Activated naive CD4-positive, alpha-beta T cell treated with anti-CD3 and anti-CD28 coated beads, Interleukin-2, amount 50 U/mL, for 72 hours (primary cell): ENCODE results near the gene FBXL7. TPM values are rescaled to one million over a fixed set of nuclear protein-coding genes. Genes with fewer than 3 reads are reported as not detected.
A peak's percentile ranks its signal among the peaks of the same experiment; 100 is the strongest.

Experiments used
- ATAC-seq, 2 donors: fragments of 150-1000 bp; cut with Tn5 transposase; 2 replicates each; pipeline ENCODE4 v1.10.0; 2021; ENCODE audit warnings: mild to moderate bottlenecking in 2 of 2, moderate library complexity in 2 of 2
- DNase-seq, 2 donors: peaks; one replicate each; pipeline ENCODE4 v3.0.0; 2021 to 2022; ENCODE audit warnings: low spot score in 2 of 2
- H3K27ac Mint-ChIP-seq, 2 donors: one replicate each; pipeline ENCODE4 v1.8.0; 2022; ENCODE audit warnings: mild to moderate bottlenecking in 2 of 2, mixed read lengths in 2 of 2
- H3K36me3 Mint-ChIP-seq, 2 donors: one replicate each; pipeline ENCODE4 v1.8.0; 2022; ENCODE audit warnings: mixed read lengths in 2 of 2
- H3K9me3 Mint-ChIP-seq, 2 donors: one replicate each; pipeline ENCODE4 v1.8.0; 2022; ENCODE audit warnings: mixed read lengths in 2 of 2
- total RNA-seq, 2 donors: library from RNA; stranded (reverse); gene quantifications; one replicate each; pipeline ENCODE4 v1.2.3, GENCODE V29; 2022

The FBXL7 gene
- total RNA-seq, 2 donors from 2014 or later, result not detected

DNA sequence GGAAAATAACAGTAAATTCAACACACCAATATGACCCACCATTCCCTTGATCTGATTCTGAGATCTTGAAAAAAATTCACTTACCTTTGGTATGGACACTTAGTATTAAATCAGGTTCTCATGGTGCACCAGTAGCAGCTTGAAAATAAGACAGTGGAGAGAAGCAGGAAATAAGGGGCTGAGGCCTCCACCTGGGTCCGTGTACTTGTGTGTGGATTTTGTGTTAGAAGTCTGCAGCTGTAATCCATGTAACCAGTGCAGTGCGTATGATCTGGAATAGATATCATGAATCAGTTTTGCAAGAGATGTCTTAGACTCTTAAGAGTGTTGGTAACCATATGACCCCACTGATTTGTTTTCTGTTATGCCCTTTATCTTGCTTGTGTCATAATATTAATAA is 107.1 kb downstream of the FBXL7 start:
- Mint-ChIP-seq H3K36me3 (no peaks in the 10 kb centered on the region), H3K9me3 (peaks cover 0 to 14% of the 10 kb centered on the region in 2 donors)
- ATAC-seq, result no peak

GRCh38 chr5:15609076-15609725 is 109.2 kb downstream of the FBXL7 start:
- peaks cover 0 to 17% of the 10 kb centered on the region in 2 donors for H3K9me3 Mint-ChIP-seq
- ATAC-seq, result no peak

More for the DNA sequence above, 107.1 kb downstream of the FBXL7 start:
- DNase-seq, result no peak
- H3K27ac Mint-ChIP-seq, result no peak overlapping the region

DNA sequence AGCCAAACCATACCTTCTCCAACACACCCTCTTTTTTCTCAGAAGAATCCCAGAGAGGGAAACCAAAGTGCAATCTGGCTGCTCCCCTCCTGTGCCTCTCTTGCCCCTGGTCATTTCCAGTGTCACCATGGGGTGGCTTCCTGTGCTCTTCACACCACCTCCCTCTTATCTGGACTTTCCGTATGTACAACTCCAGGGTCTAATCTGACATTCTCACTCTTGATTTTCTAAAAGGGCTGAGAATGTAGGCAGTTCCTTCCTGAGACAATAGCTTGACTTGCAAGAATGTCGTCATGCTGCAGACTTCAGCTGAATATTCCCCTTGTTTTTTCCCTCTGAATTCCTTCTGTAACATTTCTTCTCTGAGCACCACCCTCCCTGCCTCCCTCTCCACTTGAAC is 110.2 kb downstream of the FBXL7 start:
- Mint-ChIP-seq H3K36me3 (no peaks in the 10 kb centered on the region), H3K9me3 (peaks cover 0 to 14% of the 10 kb centered on the region in 2 donors), H3K27ac (no peak overlapping the region)
- ATAC-seq, result no peak
- no peak for DNase-seq

More at GRCh38 chr5:15609076-15609725, 109.2 kb downstream of the FBXL7 start:
- no peak overlapping the region for H3K27ac Mint-ChIP-seq
- no peaks in the 10 kb centered on the region for H3K36me3 Mint-ChIP-seq
- no peak for DNase-seq

- Mint-ChIP-seq H3K27ac (no peak overlapping the region), H3K9me3 (peaks cover 0 to 12% of the 10 kb centered on the region in 2 donors)
Observed at GRCh38 chr5:15611008-15611407, 111.0 kb downstream of the FBXL7 start.

GRCh38 chr5:15612915-15613635 is 113.1 kb downstream of the FBXL7 start:
- no peak for ATAC-seq

More at GRCh38 chr5:15611008-15611407, 111.0 kb downstream of the FBXL7 start:
- ATAC-seq, result no peak
- no peak for DNase-seq
- no peaks in the 10 kb centered on the region for H3K36me3 Mint-ChIP-seq

DNA sequence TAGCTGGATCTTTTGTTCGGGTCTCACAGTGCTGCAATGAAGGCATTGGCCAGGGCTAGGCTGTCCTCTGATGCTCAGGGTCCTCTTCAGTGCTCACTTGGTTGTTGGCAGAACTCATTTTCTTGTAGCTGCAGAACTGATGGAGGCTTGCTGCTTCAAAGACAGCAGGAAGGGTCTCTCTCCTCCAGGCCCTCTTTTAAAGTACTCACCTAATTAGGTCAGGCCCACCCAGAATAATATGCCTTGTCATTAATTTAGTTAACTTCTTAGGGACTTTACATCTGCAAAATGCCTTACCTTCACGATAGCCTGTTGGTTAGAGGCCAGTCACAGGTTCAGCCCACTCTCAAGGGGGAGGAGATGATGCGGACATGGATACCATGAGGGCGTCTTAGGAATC is 114.7 kb downstream of the FBXL7 start:
- no peaks in the 10 kb centered on the region for H3K36me3 Mint-ChIP-seq
- peaks cover 2 to 18% of the 10 kb centered on the region in 2 donors for H3K9me3 Mint-ChIP-seq
- DNase-seq, result no peak
- no peak for ATAC-seq
- H3K27ac Mint-ChIP-seq, result no peak overlapping the region

More at GRCh38 chr5:15612915-15613635, 113.1 kb downstream of the FBXL7 start:
- no peak for DNase-seq
- Mint-ChIP-seq H3K9me3 (peaks cover 0 to 16% of the 10 kb centered on the region in 2 donors), H3K36me3 (no peaks in the 10 kb centered on the region), H3K27ac (peak overlapping the region in 1 of 2 donors; percentile 44)

DNA sequence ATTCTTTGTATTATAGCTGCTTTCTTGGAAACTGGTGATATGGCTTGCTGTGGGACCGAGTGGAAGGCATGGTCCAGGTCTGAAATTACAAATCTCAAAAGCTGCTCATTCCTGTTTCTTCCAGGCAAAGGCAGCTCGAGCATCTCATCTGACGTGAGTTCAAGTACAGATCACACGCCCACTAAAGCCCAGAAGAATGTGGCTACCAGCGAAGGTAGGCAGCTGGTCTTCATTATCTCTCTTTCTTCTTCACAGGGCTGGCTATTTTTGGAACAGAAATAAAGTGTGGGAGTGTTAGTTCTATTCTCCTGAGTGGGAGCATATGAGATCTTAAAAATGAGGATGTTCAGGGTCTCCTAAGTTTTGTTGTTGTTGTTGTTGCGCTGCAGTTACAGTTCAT is 115.9 kb downstream of the FBXL7 start:
- Mint-ChIP-seq H3K9me3 (peaks cover 5 to 16% of the 10 kb centered on the region in 2 donors), H3K27ac (no peak overlapping the region), H3K36me3 (no peaks in the 10 kb centered on the region)
- no peak for ATAC-seq
- DNase-seq, result no peak

DNA sequence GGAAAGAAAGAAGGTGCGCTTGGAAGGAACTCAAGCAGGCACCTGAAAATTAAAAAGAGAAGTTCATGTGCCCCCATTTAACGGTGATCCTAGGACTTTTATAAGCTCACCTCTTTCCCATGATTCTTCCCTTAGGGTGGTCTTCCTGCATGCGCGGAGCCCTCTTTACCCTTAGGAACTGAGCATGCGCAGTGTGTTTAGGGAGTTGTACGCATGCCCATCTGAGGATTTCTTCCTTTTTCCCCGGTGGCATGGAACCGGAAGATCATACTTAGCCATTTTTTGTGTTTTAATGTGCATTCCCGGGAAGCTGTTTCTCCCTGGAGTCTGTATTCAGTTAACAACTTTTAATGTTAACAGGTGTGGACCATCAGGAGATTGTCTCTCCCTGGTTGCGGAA is 119.0 kb downstream of the FBXL7 start:
- ATAC-seq, result no peak
- Mint-ChIP-seq H3K27ac (no peak overlapping the region), H3K9me3 (peaks cover 5 to 8% of the 10 kb centered on the region in 2 donors), H3K36me3 (no peaks in the 10 kb centered on the region)
- DNase-seq, result no peak

GRCh38 chr5:15620501-15620900 is 120.5 kb downstream of the FBXL7 start:
- Mint-ChIP-seq H3K36me3 (no peaks in the 10 kb centered on the region), H3K27ac (no peak overlapping the region), H3K9me3 (peaks cover 5 to 11% of the 10 kb centered on the region in 2 donors)
- ATAC-seq, result no peak
- DNase-seq, result no peak

DNA sequence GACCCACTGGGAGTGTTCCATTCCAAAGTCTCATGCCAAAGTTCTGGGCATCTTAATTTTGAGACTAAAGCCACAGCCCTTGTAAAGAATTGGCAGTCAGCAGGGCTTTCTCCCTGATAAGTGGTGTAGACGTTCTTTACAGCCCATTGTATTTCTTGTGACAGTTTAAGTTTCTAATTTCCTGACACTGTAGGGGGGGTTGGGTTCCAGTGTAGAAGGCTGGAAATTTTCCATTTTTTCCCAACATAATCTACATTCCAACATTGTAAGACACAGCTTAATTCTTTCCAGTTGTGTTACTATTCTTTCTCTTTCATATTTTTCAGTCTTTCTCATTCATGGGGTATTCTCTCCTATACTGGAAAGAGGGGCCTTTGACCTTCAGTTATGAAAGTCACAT is 121.1 kb downstream of the FBXL7 start:
- Mint-ChIP-seq H3K36me3 (no peaks in the 10 kb centered on the region), H3K9me3 (peaks cover 5 to 14% of the 10 kb centered on the region in 2 donors), H3K27ac (no peak overlapping the region)
- no peak for ATAC-seq
- no peak for DNase-seq

DNA sequence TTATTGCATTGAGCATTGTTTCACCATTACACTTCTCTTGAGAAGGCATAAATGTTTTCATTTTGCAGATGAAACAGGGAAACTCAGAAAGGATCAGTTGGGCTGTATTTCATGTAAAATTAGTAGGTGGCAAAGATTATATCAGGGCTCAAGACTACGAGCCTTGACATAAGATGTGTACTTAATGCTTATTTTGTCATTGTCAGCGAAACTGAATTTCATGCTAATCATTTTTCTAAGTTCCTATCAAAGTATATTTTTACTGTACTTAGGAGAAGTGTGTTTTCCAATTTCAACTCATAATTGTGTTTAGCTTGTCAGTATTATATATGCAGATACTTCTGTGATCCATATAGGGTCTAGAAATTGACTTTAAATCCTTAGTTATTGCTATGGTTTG is 123.8 kb downstream of the FBXL7 start:
- ATAC-seq (no peak), DNase-seq (no peak)
- Mint-ChIP-seq H3K27ac (no peak overlapping the region), H3K9me3 (peaks cover 5 to 10% of the 10 kb centered on the region in 2 donors), H3K36me3 (no peaks in the 10 kb centered on the region)

GRCh38 chr5:15627109-15627508 is 127.1 kb downstream of the FBXL7 start:
- ATAC-seq, result no peak
- Mint-ChIP-seq H3K27ac (no peak overlapping the region), H3K9me3 (peaks cover 0 to 7% of the 10 kb centered on the region in 2 donors), H3K36me3 (no peaks in the 10 kb centered on the region)
- no peak for DNase-seq

DNA sequence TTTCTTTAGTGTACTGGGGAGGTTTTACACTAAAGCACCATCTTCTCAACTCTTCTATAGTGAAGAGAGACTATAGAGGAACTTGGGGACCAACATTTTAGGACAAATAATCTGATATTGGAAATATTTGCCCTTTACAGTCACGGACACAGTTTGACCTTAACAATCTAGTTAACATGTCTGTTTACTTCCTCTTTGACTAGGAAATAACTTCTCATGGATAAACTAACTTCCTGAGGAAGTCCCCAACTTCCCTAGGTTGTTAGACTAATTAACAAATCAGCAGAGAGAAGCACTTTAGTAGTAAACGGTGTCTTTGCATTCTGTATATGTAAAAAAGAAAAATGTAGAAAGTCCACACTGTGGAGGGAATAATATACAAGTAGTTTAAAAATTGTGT is 127.7 kb downstream of the FBXL7 start:
- Mint-ChIP-seq H3K9me3 (peaks cover 0 to 7% of the 10 kb centered on the region in 2 donors), H3K27ac (no peak overlapping the region), H3K36me3 (no peaks in the 10 kb centered on the region)
- DNase-seq (no peak), ATAC-seq (no peak)

DNA sequence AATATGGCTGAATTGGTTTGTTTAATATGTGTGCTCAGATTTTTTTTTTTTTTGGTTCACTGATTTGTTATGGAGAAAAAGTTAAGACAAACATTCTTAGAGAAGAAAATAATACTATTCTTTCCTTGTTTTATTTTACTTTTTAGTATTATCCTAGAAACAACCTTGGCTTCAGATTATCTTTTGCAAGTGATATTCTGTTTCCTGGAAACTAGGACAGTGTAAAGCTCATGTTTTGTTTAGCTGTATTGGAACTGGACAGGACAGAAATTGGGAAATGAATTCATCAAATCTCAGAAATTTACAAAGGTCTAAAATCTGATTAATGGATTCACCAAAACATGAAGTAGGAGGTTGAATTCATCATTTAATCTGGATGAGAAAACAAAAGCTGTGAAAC is 130.5 kb downstream of the FBXL7 start:
- ATAC-seq (no peak), DNase-seq (no peak)
- no peak overlapping the region for H3K27ac Mint-ChIP-seq
- no peaks in the 10 kb centered on the region for H3K36me3 Mint-ChIP-seq
- H3K9me3 Mint-ChIP-seq, result peaks cover 4% of the 10 kb centered on the region in 2 donors

GRCh38 chr5:15634591-15635288 is 134.8 kb downstream of the FBXL7 start:
- DNase-seq, result no peak
- ATAC-seq, result no peak
- no peaks in the 10 kb centered on the region for H3K36me3 Mint-ChIP-seq
- no peak overlapping the region for H3K27ac Mint-ChIP-seq
- peaks cover 4 to 9% of the 10 kb centered on the region in 2 donors for H3K9me3 Mint-ChIP-seq

DNA sequence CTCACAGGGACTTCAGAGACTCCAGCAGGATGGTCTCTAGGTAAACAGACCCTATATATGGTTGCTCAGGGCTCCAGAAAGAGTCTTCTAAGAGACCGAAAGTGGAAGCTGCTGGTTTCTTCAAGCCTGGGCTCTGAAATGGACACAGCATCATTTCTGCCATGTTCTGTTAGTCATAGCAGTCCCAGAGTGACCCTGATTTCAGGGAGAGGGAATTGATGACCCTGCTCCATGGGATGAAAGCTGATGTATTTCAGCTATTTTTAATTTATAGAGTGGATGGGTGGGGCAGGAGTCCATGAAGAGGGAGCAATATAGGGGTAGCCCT is 135.3 kb downstream of the FBXL7 start:
- no peak for ATAC-seq

GRCh38 chr5:15637345-15637744 is 137.4 kb downstream of the FBXL7 start:
- H3K36me3 Mint-ChIP-seq, result no peaks in the 10 kb centered on the region
- ATAC-seq (no peak), DNase-seq (no peak)
- no peak overlapping the region for H3K27ac Mint-ChIP-seq
- H3K9me3 Mint-ChIP-seq, result peaks cover 12 to 14% of the 10 kb centered on the region in 2 donors

More for the DNA sequence above, 135.3 kb downstream of the FBXL7 start:
- peaks cover 4 to 9% of the 10 kb centered on the region in 2 donors for H3K9me3 Mint-ChIP-seq
- no peak for DNase-seq
- no peaks in the 10 kb centered on the region for H3K36me3 Mint-ChIP-seq
- H3K27ac Mint-ChIP-seq, result no peak overlapping the region
